ENCODE measurements around the gene MAP3K3.

The MAP3K3 gene

DNA sequence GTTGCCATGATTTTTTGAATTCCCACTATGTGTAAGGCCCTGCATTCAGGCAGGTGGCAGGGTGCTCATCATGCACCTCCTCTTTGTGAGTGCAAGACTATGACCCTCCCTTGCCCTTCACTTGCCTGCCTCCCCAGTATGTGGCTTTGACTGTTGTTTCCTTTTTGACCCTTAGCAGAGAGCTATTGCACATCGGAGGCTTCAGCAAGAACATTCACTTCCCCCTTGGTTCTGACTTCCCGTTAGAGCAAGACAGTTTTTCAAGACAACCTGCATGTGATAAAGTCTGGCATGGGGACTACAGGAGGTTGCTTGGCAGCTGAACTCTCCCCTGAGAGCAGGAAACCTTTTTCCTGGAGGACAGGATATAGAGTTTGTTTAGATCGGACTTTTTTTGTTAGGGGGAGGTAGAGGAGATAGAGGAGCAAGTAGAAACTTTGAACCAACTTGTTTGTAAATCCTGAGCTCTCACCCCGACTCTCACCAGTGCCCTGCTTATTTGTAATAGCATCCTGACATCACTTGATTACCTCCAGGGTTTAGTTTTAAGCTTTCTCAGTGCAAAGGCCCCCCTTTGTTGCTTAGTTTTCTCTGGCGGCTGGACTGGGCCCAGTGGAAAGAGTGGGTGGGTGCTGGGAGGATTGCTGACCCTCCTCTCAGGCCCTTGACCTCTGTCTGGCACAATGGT is 43.5 kb downstream of the MAP3K3 start:
- TF ChIP-seq EZH2phosphoT487 (conservative IDR thresholded peaks at IDR 0.05; ENCODE audit: low read length): no peak
- TF ChIP-seq, protein P1, sequence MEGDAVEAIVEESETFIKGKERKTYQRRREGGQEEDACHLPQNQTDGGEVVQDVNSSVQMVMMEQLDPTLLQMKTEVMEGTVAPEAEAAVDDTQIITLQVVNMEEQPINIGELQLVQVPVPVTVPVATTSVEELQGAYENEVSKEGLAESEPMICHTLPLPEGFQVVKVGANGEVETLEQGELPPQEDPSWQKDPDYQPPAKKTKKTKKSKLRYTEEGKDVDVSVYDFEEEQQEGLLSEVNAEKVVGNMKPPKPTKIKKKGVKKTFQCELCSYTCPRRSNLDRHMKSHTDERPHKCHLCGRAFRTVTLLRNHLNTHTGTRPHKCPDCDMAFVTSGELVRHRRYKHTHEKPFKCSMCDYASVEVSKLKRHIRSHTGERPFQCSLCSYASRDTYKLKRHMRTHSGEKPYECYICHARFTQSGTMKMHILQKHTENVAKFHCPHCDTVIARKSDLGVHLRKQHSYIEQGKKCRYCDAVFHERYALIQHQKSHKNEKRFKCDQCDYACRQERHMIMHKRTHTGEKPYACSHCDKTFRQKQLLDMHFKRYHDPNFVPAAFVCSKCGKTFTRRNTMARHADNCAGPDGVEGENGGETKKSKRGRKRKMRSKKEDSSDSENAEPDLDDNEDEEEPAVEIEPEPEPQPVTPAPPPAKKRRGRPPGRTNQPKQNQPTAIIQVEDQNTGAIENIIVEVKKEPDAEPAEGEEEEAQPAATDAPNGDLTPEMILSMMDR (IDR thresholded peaks at IDR 0.05; ENCODE audit: insufficient read depth, low read length, poor library complexity, severe bottlenecking): no peak
- Histone ChIP-seq H3K36me3 (ENCODE audit: low read length) (no peaks in the 10 kb centered on the region), H4K20me1 (ENCODE audit: low read depth, low read length) (no peaks in the 10 kb centered on the region), H3K27ac (ENCODE audit: low read depth, low read length) (no peak overlapping the region), H3K4me2 (ENCODE audit: low read depth, low read length, poor library complexity, severe bottlenecking) (no peak overlapping the region), H3F3A (ENCODE audit: insufficient read depth) (no peaks in the 10 kb centered on the region), H3K27me3 (ENCODE audit: low read length) (no peaks in the 10 kb centered on the region), H3K9me2 (replicated peaks; ENCODE audit: insufficient read depth, low read length) (no peaks in the 10 kb centered on the region), H3K9ac (ENCODE audit: low read length) (no peak overlapping the region), H3K4me3 (ENCODE audit: insufficient read depth, low read length, poor library complexity, severe bottlenecking) (no peak overlapping the region), H2AFZ (ENCODE audit: low read depth, low read length, severe bottlenecking) (no peak overlapping the region), H3K79me2 (ENCODE audit: insufficient read depth, low read length) (no peaks in the 10 kb centered on the region), H3K9me3 (ENCODE audit: insufficient read depth, low read length) (no peaks in the 10 kb centered on the region)

DNA sequence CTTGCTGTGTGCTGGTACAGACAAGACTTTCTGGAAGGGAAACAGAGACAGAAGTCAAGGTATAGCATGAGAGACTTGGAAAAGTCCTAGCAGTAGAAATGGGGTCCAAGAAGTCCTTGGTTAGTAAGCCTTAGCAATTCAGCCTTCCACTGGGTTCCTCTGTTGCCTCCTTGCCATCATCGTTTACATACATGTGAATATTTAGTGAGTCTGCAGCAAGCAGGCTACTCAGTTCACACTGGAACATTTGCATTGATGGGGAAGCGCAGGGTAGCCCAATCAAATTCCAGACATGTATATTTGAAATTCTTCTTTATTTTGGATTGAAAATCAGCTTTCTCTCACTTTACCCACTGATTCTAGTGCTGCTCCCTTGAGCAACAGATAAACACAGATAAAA is 50.6 kb downstream of the MAP3K3 start:
- no peaks in the 10 kb centered on the region for H3K27me3 ChIP-seq (ENCODE audit: low read length)
- H3K9ac ChIP-seq (ENCODE audit: low read length): no peak overlapping the region
- TF ChIP-seq, protein P1 (IDR thresholded peaks at IDR 0.05; ENCODE audit: insufficient read depth, low read length, poor library complexity, severe bottlenecking): no peak
- TF ChIP-seq EZH2phosphoT487 (conservative IDR thresholded peaks at IDR 0.05; ENCODE audit: low read length): no peak
- no peaks in the 10 kb centered on the region for H4K20me1 ChIP-seq (ENCODE audit: low read depth, low read length)
- no peak overlapping the region for H2AFZ ChIP-seq (ENCODE audit: low read depth, low read length, severe bottlenecking)
- no peaks in the 10 kb centered on the region for H3F3A ChIP-seq (ENCODE audit: insufficient read depth)
- no peaks in the 10 kb centered on the region for H3K79me2 ChIP-seq (ENCODE audit: insufficient read depth, low read length)
- H3K36me3 ChIP-seq (ENCODE audit: low read length): no peaks in the 10 kb centered on the region
- H3K4me3 ChIP-seq (ENCODE audit: insufficient read depth, low read length, poor library complexity, severe bottlenecking): no peak overlapping the region
- no peaks in the 10 kb centered on the region for H3K9me3 ChIP-seq (ENCODE audit: insufficient read depth, low read length)
- no peaks in the 10 kb centered on the region for H3K9me2 ChIP-seq (replicated peaks; ENCODE audit: insufficient read depth, low read length)
- no peak overlapping the region for H3K27ac ChIP-seq (ENCODE audit: low read depth, low read length)
- no peak overlapping the region for H3K4me2 ChIP-seq (ENCODE audit: low read depth, low read length, poor library complexity, severe bottlenecking)

DNA sequence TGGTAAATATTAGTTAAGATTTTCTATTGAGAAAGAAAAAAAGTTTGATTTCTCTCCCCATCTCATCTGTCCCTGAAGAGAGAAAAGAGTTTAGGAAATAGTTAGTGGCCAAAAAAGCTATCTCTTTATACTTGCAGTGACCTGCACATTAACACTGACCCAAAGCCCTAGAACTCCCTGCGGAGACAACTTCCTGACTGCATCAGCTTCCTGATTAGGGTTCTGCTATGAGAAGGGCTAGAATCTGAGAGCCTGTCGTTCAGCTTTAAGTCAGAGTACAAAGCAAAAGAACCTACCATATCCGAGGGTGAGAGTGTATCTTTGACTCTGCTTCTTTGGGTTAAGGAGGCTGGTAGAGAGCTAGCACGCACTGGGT is 53.0 kb downstream of the MAP3K3 start:
- no peaks in the 10 kb centered on the region for H3K27me3 ChIP-seq (ENCODE audit: low read length)
- no peak overlapping the region for H3K4me3 ChIP-seq (ENCODE audit: insufficient read depth, low read length, poor library complexity, severe bottlenecking)
- no peak for TF ChIP-seq EZH2phosphoT487 (conservative IDR thresholded peaks at IDR 0.05; ENCODE audit: low read length)
- TF ChIP-seq, protein P1 (IDR thresholded peaks at IDR 0.05; ENCODE audit: insufficient read depth, low read length, poor library complexity, severe bottlenecking): no peak
- H3K27ac ChIP-seq (ENCODE audit: low read depth, low read length): no peak overlapping the region
- no peaks in the 10 kb centered on the region for H3F3A ChIP-seq (ENCODE audit: insufficient read depth)
- H3K9me2 ChIP-seq (replicated peaks; ENCODE audit: insufficient read depth, low read length): no peaks in the 10 kb centered on the region
- H3K79me2 ChIP-seq (ENCODE audit: insufficient read depth, low read length): no peaks in the 10 kb centered on the region
- H3K9ac ChIP-seq (ENCODE audit: low read length): no peak overlapping the region
- no peaks in the 10 kb centered on the region for H3K36me3 ChIP-seq (ENCODE audit: low read length)
- H4K20me1 ChIP-seq (ENCODE audit: low read depth, low read length): no peaks in the 10 kb centered on the region
- H3K9me3 ChIP-seq (ENCODE audit: insufficient read depth, low read length): no peaks in the 10 kb centered on the region
- H3K4me2 ChIP-seq (ENCODE audit: low read depth, low read length, poor library complexity, severe bottlenecking): no peak overlapping the region
- H2AFZ ChIP-seq (ENCODE audit: low read depth, low read length, severe bottlenecking): no peak overlapping the region
